GM23338 (cell line): ENCODE measurements around the gene EPHB1. TPM values are rescaled to one million over a fixed set of nuclear protein-coding genes. Genes with fewer than 3 reads are reported as not detected.

Experiments
- ATAC-seq: fragments of 200-7000 bp; cut with Tn5 transposase; 3 replicates; pipeline ENCODE4 v1.9.1; 2020
- DNase-seq: peaks from one replicate; pipeline ENCODE4 v3.0.0-alpha.2; 2015; ENCODE audit warnings: low spot score
- H2AFZ ChIP-seq: fragments of 200-600 bp; sonication (generic); 2 replicates; pipeline ENCODE4 v1.8.0; 2016; ENCODE audit warnings: antibody characterized with exemption, mild to moderate bottlenecking, moderate library complexity
- H3F3A ChIP-seq: fragments of 200-600 bp; sonication (generic); replicated peaks from 2 replicates; pipeline ENCODE4 v1.8.0; 2017; ENCODE audit warnings: antibody characterized with exemption, mixed run types, low read depth
- H3K27ac ChIP-seq: fragments of 200-600 bp; sonication (generic); 2 replicates; pipeline ENCODE4 v1.6.1; 2016; ENCODE audit warnings: low read depth
- H3K27me3 ChIP-seq: fragments of 200-600 bp; sonication (generic); 2 replicates; pipeline ENCODE4 v1.8.0; 2016; ENCODE audit warnings: mild to moderate bottlenecking, mixed run types, moderate library complexity; ENCODE audit not compliant: insufficient read depth
- H3K36me3 ChIP-seq: fragments of 200-600 bp; sonication (generic); 2 replicates; pipeline ENCODE4 v1.8.0; 2016; ENCODE audit warnings: mild to moderate bottlenecking; ENCODE audit not compliant: insufficient read depth
- H3K4me1 ChIP-seq: fragments of 200-600 bp; sonication (generic); 2 replicates; pipeline ENCODE4 v1.8.0; 2016; ENCODE audit warnings: mild to moderate bottlenecking, moderate library complexity; ENCODE audit not compliant: insufficient read depth
- H3K4me2 ChIP-seq: fragments of 200-600 bp; sonication (generic); 2 replicates; pipeline ENCODE4 v1.7.1; 2017; ENCODE audit warnings: mixed run types
- H3K4me3 ChIP-seq: fragments of 200-600 bp; sonication (generic); 2 replicates; pipeline ENCODE4 v1.6.1; 2016; ENCODE audit warnings: mixed run types
- H3K79me2 ChIP-seq: fragments of 200-600 bp; sonication (generic); replicated peaks from 2 replicates; pipeline ENCODE4 v1.8.0; 2017; ENCODE audit warnings: mild to moderate bottlenecking; ENCODE audit not compliant: insufficient read depth
- H3K9me2 ChIP-seq: fragments of 200-600 bp; sonication (generic); 2 replicates; pipeline ENCODE4 v1.8.0; 2017; ENCODE audit not compliant: insufficient read depth
- H4K20me1 ChIP-seq: fragments of 200-600 bp; sonication (generic); replicated peaks from 2 replicates; pipeline ENCODE4 v1.8.0; 2017; ENCODE audit warnings: mild to moderate bottlenecking; ENCODE audit not compliant: insufficient read depth
- H3K27ac Mint-ChIP-seq: 2 replicates; pipeline ENCODE4 v1.8.0; 2020; ENCODE audit warnings: inconsistent platforms, mild to moderate bottlenecking, moderate library complexity, mixed read lengths
- H3K27me3 Mint-ChIP-seq: 3 replicates; pipeline ENCODE4 v1.8.0; 2022; ENCODE audit warnings: low read depth, mild to moderate bottlenecking, moderate library complexity, mixed read lengths, inconsistent platforms; ENCODE audit not compliant: insufficient read depth, poor library complexity
- H3K36me3 Mint-ChIP-seq: 3 replicates; pipeline ENCODE4 v1.8.0; 2021; ENCODE audit warnings: low read depth, mild to moderate bottlenecking, inconsistent platforms, moderate library complexity, mixed read lengths
- H3K4me1 Mint-ChIP-seq: 3 replicates; pipeline ENCODE4 v1.8.0; 2020; ENCODE audit warnings: mild to moderate bottlenecking, inconsistent platforms, mixed read lengths
- H3K4me3 Mint-ChIP-seq: 3 replicates; pipeline ENCODE4 v1.8.0; 2021; ENCODE audit warnings: moderate library complexity, mild to moderate bottlenecking, inconsistent platforms, mixed read lengths
- H3K9me3 Mint-ChIP-seq: 3 replicates; pipeline ENCODE4 v1.8.0; 2020; ENCODE audit warnings: moderate library complexity, mild to moderate bottlenecking, inconsistent platforms, mixed read lengths
- CTCF ChIP-seq, 2 experiments: fragments of 200-600 bp in 1 of 2; sonication (generic) in 1 of 2; conservative IDR thresholded peaks; 2 replicates each; pipeline versions ENCODE4 v1.5.1 to v1.6.1; 2016 to 2017; ENCODE audit warnings: antibody characterized with exemption in 2 of 2, low read depth in 2 of 2, mild to moderate bottlenecking in 2 of 2, moderate library complexity in 1 of 2
- ETS1 ChIP-seq: IDR thresholded peaks from 2 replicates; pipeline ENCODE4 v1.6.1; 2016; ENCODE audit warnings: antibody characterized with exemption
- EZH2phosphoT487 ChIP-seq: fragments of 200-600 bp; sonication (generic); IDR thresholded peaks from one replicate; pipeline ENCODE4 v1.8.1; 2018; ENCODE audit warnings: antibody characterized with exemption; ENCODE audit not compliant: unreplicated experiment
- JUNB ChIP-seq: IDR thresholded peaks from one replicate; pipeline ENCODE4 v1.6.1; 2016; ENCODE audit warnings: antibody characterized with exemption; ENCODE audit not compliant: unreplicated experiment
- NANOG ChIP-seq: IDR thresholded peaks from 2 replicates; pipeline ENCODE4 v1.6.1; 2016; ENCODE audit warnings: antibody characterized with exemption, borderline replicate concordance
- REST ChIP-seq: IDR thresholded peaks from one replicate; pipeline ENCODE4 v1.6.1; 2018; ENCODE audit warnings: antibody characterized with exemption; ENCODE audit not compliant: unreplicated experiment
- STAT1 ChIP-seq: IDR thresholded peaks from one replicate; pipeline ENCODE4 v1.6.1; 2016; ENCODE audit warnings: antibody characterized with exemption; ENCODE audit not compliant: unreplicated experiment
- ZNF114 ChIP-seq: fragments of 250-450 bp; sonication (Bioruptor Pico); IDR thresholded peaks from 2 replicates; pipeline ENCODE4 v1.5.0; 2020; ENCODE audit warnings: mild to moderate bottlenecking, moderate library complexity
- polyA plus RNA-seq: library from polyadenylated mRNA; unstranded; fragments of >200 nt; fragmentation: Nextera tagmentation; extraction: Ambion mirVana; gene quantifications from 2 replicates; pipeline ENCODE4 v1.2.1, GENCODE V29; 2016
- total RNA-seq: library from RNA; depleted of rRNA; stranded (reverse); fragments of >200 nt; shearing (Covaris generic); gene quantifications from 2 replicates; pipeline ENCODE4 v1.2.3, GENCODE V29; 2014

The EPHB1 gene
- total and polyA plus RNA-seq, 2 experiments from 2014 or later = 2.7 to 5.2 TPM

GRCh38 chr3:135172191-135172869 lies 377.3 kb downstream of the EPHB1 start:
- peak; percentile 64 for ATAC-seq
- Mint-ChIP-seq H3K4me1 (peaks cover 42% of the 10 kb centered on the region), H3K27ac (no peak overlapping the region), H3K4me3 (no peak overlapping the region), H3K36me3 (no peaks in the 10 kb centered on the region), H3K27me3 (peaks cover 2% of the 10 kb centered on the region), H3K9me3 (no peaks in the 10 kb centered on the region; the same call in 2 of the 3 replicates)
- no peak for TF ChIP-seq STAT1
- TF ChIP-seq REST = peak; percentile 49
- TF ChIP-seq ETS1 = no peak
- TF ChIP-seq CTCF (conservative IDR thresholded peaks at IDR 0.05; ENCODE audit: low read depth in 2 of 2) = peak in 1 of 2 experiments; percentile 42; a peak in 2 of 4 replicates
- H3K27ac ChIP-seq = no peak overlapping the region
- no peaks in the 10 kb centered on the region for H3F3A ChIP-seq
- H3K4me1 ChIP-seq = peaks cover 22% of the 10 kb centered on the region
- no peak overlapping the region; the same call in 1 of the 2 replicates for H3K4me2 ChIP-seq
- H3K27me3 ChIP-seq = no peaks in the 10 kb centered on the region
- H3K36me3 ChIP-seq = no peaks in the 10 kb centered on the region
- H3K4me3 ChIP-seq = no peak overlapping the region
- H3K79me2 ChIP-seq = no peaks in the 10 kb centered on the region
- no peaks in the 10 kb centered on the region for H4K20me1 ChIP-seq
- H2AFZ ChIP-seq = no peak overlapping the region
- peak; percentile 28 for DNase-seq
- H3K9me2 ChIP-seq = no peaks in the 10 kb centered on the region; the same call in 1 of the 2 replicates

- H3K27ac Mint-ChIP-seq = no peak overlapping the region
- Histone ChIP-seq H3K79me2 (no peaks in the 10 kb centered on the region), H2AFZ (no peak overlapping the region), H3K27me3 (no peaks in the 10 kb centered on the region), H3F3A (no peaks in the 10 kb centered on the region), H3K4me2 (no peak overlapping the region), H3K36me3 (no peaks in the 10 kb centered on the region), H3K27ac (no peak overlapping the region), H3K9me2 (peaks cover 9% of the 10 kb centered on the region), H4K20me1 (no peaks in the 10 kb centered on the region), H3K4me1 (peaks cover 18% of the 10 kb centered on the region), H3K4me3 (no peak overlapping the region)
- H3K27me3 Mint-ChIP-seq = peaks cover 2% of the 10 kb centered on the region
- H3K4me3 Mint-ChIP-seq = no peak overlapping the region
- no peaks in the 10 kb centered on the region; the same call in 2 of the 3 replicates for H3K9me3 Mint-ChIP-seq
- H3K36me3 Mint-ChIP-seq = peaks cover 4% of the 10 kb centered on the region; the same call in 2 of the 3 replicates
- TF ChIP-seq ZNF114 (no peak), REST (no peak), ETS1 (no peak), NANOG (no peak), EZH2phosphoT487 (no peak), JUNB (no peak)
- DNase-seq = no peak
- no peak for ATAC-seq
- H3K4me1 Mint-ChIP-seq = peaks cover 16% of the 10 kb centered on the region
These were observed 380.7 kb downstream of the EPHB1 start for GRCh38 chr3:135175728-135176277.
